CD4-positive, alpha-beta T cell treated with Interleukin-15 for 4 hours (primary cell): ENCODE data around the gene RAI14.
"Not testable (repeated sequence)": the region's sequence is repeated elsewhere in the genome, so short reads cannot be mapped to it uniquely, and the experiment has no call there.

Experiments
- DNase-seq: peaks from one replicate; pipeline ENCODE4 v3.0.0-alpha.2; 2020; ENCODE audit warnings: low spot score

The RAI14 gene

GRCh38 chr5:34820593-34820992 lies 164.5 kb downstream of the RAI14 start:
- DNase-seq, result no peak

- no peak for DNase-seq
Measured at GRCh38 chr5:34822956-34823715, 167.0 kb downstream of the RAI14 start.

GRCh38 chr5:34826347-34826746 lies 170.2 kb downstream of the RAI14 start:
- no peak for DNase-seq

GRCh38 chr5:34827588-34828506 lies 171.7 kb downstream of the RAI14 start:
- DNase-seq, result no peak

DNA sequence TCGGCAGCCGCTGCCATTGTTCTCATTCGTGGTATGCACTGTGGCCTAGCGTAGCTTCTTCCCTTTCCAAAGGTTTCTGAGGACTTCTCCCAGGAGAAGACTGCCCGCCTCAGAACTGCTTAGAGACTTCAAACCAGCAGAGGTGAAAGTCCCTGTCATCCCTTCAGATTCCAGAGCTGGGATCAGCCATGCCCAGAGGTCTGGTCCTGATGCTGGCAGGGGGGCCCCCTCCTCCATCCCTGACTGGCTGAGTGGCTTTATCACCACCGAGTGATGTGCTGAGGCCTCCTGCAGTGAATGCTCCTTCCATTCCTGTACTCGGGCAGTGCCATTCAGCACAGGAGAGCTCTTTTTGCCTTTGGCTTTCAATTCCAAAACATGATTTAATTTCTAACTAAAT lies 174.7 kb downstream of the RAI14 start:
- DNase-seq, result not testable (repeated sequence)

DNA sequence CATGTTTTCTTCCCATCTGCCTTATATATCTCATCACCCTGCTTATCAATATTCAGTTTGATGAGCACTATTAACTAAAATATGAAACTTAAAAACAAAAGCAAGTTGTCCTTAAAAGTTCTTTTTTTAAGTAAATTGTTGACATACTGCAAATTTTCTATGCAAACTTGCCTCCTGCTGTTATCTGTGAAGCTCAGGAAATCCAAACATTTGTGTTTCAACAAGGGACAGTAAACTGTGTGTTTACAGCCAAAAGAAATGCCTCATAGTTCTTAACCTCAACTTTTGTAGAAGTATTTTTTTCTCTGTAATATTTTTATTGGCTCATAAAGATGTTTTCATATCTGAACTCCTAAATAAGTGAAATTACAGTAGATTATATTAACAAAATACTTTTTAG lies 175.2 kb downstream of the RAI14 start:
- DNase-seq, result no peak

DNA sequence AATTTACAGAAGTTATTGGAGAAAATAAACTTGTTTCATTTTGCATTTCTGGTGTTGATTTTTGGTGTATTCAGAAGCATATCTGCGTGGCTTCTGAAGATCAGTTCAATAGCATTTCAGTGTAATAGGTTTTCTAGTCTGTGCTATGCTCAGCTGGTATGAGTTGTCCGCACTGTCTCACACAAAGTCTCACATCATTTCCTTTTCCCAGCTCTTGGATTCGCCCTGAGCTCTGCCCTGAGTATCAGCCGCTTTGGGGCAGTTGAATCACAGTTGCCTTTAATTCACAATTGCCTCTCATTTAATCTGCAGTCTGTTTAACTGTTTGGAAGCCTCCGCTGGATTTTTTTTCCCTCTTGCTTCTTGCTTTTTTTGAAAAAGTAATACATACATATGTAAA lies 176.4 kb downstream of the RAI14 start:
- no peak for DNase-seq

- no peak for DNase-seq
Measured at GRCh38 chr5:34833090-34833489, 177.0 kb downstream of the RAI14 start.

GRCh38 chr5:34833976-34834793 lies 178.1 kb downstream of the RAI14 start:
- no peak for DNase-seq

DNA sequence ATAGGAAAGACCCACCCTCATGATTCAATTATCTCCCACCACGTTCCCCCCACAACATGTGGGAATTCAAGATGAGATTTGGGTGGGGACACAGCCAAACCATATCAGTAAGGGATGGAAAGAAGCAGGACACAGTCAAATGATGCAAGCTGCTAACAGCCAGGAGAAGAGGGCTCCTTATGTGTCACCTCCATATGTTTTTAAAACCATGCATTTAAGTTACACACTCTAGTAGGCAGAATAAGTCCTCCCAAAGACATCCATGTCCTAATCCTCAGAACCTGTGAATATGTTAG lies 178.6 kb downstream of the RAI14 start:
- DNase-seq, result no peak

GRCh38 chr5:34835664-34836063 lies 179.5 kb downstream of the RAI14 start:
- no peak for DNase-seq

- peak; percentile 92 for DNase-seq
Measured at GRCh38 chr5:34838785-34839714, 182.9 kb downstream of the RAI14 start, which contains the start of gene TTC23L. TSS of gene TTC23L (plus strand) at chr5:34839164. CDS start at chr5:34840672, 1,508 bp downstream.

GRCh38 chr5:34841816-34842215 lies 185.7 kb downstream of the RAI14 start:
- DNase-seq, result no peak

GRCh38 chr5:34842554-34842953 lies 186.4 kb downstream of the RAI14 start:
- DNase-seq, result no peak

- no peak for DNase-seq
Measured at GRCh38 chr5:34843497-34843896, 187.4 kb downstream of the RAI14 start.

GRCh38 chr5:34844106-34844505 lies 188.0 kb downstream of the RAI14 start:
- DNase-seq, result no peak

DNA sequence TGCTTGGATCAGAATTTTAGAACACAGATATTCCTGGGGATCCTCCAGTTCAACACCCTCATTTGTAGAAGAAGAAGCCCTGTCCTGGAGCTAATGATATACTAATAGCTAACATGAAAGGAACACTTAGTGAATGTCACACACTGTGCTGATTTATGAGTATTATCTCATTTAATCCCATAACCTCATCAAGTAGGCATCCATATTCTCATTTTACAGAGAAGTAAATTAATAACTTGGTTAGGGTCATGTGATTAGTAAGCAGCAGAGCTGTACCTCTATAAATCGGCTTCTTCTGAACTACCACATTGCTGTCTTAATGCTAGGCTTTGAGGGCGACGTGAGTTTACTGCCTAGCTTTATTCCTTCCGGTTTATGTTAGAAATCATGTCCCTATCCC lies 188.9 kb downstream of the RAI14 start:
- DNase-seq, result no peak

GRCh38 chr5:34847056-34847455 lies 190.9 kb downstream of the RAI14 start:
- no peak for DNase-seq

DNA sequence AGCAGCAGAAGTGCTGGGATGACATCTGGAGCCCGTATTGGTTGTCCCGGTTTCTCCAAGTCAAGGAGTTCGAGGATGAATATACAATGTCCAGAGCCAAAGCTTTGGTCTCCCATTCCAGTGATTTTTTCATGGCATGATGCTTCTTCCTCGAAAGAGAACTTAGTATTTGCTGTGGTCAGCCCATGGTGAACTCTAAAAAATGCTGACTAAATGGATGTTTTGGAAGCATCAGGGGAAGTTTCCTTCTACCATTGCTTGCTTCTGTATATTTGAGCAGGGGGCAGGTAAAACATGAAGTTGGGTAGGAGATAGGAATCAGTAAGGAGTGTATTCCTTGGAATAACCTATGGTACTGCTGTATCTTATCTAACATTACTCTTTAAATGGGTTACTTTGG lies 191.4 kb downstream of the RAI14 start:
- no peak for DNase-seq

- no peak for DNase-seq
Measured at GRCh38 chr5:34848230-34848629, 192.1 kb downstream of the RAI14 start.

- DNase-seq, result no peak
Measured at GRCh38 chr5:34849253-34849652, 193.1 kb downstream of the RAI14 start.
